ENCODE measurements around the gene EMSY.

DNA sequence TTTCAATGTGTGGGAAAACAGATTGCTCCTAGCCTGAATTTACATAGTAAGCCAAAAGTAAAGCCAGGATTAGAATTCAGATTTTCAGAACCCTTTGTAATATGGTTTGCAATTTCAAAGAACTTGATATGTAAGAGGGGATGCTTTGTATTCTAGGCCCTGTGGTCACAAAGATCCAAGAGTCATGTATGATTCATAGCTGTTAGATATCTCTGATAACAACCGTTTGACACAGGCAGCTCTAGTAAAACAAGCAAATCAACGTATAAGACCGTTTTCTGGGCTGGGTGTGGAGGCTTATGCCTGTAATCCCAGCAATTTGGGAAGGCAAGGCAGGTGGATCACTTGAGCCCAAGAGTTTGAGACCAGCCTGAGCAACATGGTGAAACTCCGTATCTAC lies 79.6 kb downstream of the EMSY start:
- TF ChIP-seq CTCF (IDR thresholded peaks at IDR 0.05; ENCODE audit: low read depth, low read length) (no peak), POLR2A (IDR thresholded peaks at IDR 0.05; ENCODE audit: extremely low read depth, insufficient read length) (no peak)
